Neural cell (in vitro differentiated cells): ENCODE measurements around the gene MED22.

ENCODE experiments used
- EP300 ChIP-seq: fragments of 450-650 bp; conservative IDR thresholded peaks from 2 replicates; pipeline ENCODE4 v1.6.1; 2014; ENCODE audit warnings: antibody characterized with exemption, mild to moderate bottlenecking, moderate library complexity; ENCODE audit not compliant: poor library complexity, severe bottlenecking
- RAD21 ChIP-seq: fragments of 450-650 bp; conservative IDR thresholded peaks from 2 replicates; pipeline ENCODE4 v1.6.1; 2014; ENCODE audit warnings: antibody characterized with exemption, mild to moderate bottlenecking, moderate library complexity
- TAF1 ChIP-seq: IDR thresholded peaks from 2 replicates; pipeline ENCODE4 v1.6.1; 2012; ENCODE audit warnings: low read depth
- TF ChIP-seq, protein P1 (sequence below): fragments of 450-650 bp; IDR thresholded peaks from 2 replicates; pipeline ENCODE4 v1.5.1; 2014; ENCODE audit warnings: antibody characterized with exemption, mild to moderate bottlenecking, moderate library complexity; ENCODE audit not compliant: poor library complexity, severe bottlenecking

DNA sequence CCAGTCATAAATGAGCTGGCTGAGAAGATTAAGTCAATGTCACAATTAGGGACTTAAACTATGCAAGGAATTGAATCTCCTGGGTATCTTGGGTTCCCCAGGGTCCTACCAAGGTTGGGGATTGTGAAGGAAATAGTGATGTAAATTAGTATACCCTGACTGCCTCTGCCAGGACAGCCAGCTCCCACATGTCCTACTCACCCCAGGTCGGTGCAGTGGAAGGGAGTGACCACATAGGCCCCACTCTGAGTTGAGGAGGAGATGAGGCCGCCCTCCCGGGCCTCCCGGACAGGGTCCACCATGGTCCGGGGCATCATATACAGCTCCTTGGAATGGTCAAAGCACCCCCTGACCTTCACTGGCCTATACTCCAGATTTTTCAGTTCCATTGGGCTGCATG, 5.6 kb upstream of the MED22 start:
- TF ChIP-seq EP300 (no peak), TAF1 (no peak), RAD21 (no peak)
- TF ChIP-seq, protein P1, sequence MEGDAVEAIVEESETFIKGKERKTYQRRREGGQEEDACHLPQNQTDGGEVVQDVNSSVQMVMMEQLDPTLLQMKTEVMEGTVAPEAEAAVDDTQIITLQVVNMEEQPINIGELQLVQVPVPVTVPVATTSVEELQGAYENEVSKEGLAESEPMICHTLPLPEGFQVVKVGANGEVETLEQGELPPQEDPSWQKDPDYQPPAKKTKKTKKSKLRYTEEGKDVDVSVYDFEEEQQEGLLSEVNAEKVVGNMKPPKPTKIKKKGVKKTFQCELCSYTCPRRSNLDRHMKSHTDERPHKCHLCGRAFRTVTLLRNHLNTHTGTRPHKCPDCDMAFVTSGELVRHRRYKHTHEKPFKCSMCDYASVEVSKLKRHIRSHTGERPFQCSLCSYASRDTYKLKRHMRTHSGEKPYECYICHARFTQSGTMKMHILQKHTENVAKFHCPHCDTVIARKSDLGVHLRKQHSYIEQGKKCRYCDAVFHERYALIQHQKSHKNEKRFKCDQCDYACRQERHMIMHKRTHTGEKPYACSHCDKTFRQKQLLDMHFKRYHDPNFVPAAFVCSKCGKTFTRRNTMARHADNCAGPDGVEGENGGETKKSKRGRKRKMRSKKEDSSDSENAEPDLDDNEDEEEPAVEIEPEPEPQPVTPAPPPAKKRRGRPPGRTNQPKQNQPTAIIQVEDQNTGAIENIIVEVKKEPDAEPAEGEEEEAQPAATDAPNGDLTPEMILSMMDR, result no peak
